D341Med (cell line): ENCODE data around the gene ZNF221.
A peak's percentile ranks its signal among the peaks of the same experiment; 100 is the strongest.

ENCODE experiments used
- DNase-seq: peaks from one replicate; pipeline ENCODE4 v3.0.0; 2012; ENCODE audit warnings: low spot score

The ZNF221 gene

GRCh38 chr19:43957891-43958290 lies 6.9 kb downstream of the ZNF221 start:
- no peak for DNase-seq

DNA sequence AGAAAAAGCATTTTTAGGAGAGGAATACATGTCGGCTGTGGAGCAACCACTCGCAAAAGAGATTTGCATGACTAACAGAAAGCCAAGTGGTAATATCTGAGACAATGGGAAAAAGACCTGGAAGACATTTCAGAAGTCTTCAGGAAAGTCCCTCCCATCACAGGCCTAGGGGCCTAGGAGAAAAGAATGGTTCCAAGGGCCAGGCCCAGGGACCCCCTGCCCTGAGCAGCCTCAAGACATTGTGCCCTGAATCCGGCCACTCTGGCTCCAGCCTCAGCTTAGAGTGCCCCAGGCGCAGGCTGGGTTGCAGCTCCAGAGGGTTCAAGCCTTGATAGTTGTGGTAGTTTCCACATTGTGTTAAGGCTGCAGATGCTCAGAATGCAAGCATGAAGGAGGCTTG lies 9.4 kb downstream of the ZNF221 start:
- DNase-seq: no peak

GRCh38 chr19:43966079-43966694 lies 15.2 kb downstream of the ZNF221 start:
- DNase-seq: no peak

- no peak for DNase-seq
Measured at GRCh38 chr19:43976732-43977131, 25.7 kb downstream of the ZNF221 start.

GRCh38 chr19:43983544-43983911 lies 32.5 kb downstream of the ZNF221 start:
- no peak for DNase-seq

DNA sequence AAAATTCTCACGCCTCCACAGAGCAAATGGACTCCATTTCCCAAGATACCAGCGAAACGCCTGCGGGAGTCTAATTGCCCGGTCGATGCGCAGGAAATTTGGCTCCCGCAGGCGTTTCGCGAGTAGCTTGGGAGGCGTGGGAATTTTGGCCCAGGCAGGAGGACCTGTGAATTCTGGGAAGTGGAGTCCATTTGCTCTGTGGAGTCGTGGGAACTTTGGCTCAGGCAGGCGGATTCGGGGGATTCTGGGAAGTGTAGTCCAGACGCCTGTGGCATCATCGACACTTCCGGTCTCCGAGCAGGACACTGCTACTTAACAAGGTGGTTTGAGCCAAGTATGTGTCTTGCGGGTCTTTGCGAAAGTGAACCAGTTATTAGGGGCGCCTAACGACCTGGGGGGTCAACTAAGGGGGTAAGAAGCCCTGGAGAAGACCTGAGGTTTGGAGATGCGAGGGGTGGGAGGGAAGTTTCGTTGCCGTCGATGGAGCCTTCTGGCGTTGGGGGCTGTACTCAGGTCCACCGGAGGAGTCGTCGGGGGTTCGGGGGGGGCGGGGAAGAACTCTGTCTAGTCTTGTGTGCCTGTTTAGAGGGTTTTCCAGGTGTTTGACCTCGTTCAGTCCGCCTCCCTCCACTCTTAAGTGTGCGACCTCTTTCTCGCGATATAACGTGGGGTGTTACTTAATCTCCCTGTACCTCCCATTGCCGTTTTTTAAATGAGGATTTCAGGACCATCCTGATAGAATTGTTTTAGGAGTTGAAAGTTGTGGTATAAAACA lies 33.1 kb downstream of the ZNF221 start, which contains the start of gene ZNF155:
Gene ZNF155 (plus strand): TSS at position 277 of the 775 bp plus-strand sequence. CDS start 4,356 bp downstream, outside the sequence.
- peak; percentile 93 for DNase-seq

DNA sequence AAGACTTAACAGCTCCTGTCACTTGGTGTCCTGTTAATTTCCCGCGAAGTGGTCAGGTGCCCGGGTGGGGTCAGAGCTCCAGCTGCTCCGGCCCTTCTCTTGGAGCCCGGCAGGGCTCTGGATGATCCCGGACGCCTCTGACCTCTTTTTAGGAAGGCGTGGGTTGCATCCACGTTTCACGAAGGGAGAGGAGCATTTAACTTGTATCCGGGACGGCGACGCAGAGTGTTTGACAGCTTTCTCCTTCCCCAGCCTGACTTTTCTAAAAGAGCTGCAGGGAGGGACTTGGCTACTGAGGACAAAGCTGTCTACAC lies 33.6 kb downstream of the ZNF221 start:
- peak; percentile 41 for DNase-seq

DNA sequence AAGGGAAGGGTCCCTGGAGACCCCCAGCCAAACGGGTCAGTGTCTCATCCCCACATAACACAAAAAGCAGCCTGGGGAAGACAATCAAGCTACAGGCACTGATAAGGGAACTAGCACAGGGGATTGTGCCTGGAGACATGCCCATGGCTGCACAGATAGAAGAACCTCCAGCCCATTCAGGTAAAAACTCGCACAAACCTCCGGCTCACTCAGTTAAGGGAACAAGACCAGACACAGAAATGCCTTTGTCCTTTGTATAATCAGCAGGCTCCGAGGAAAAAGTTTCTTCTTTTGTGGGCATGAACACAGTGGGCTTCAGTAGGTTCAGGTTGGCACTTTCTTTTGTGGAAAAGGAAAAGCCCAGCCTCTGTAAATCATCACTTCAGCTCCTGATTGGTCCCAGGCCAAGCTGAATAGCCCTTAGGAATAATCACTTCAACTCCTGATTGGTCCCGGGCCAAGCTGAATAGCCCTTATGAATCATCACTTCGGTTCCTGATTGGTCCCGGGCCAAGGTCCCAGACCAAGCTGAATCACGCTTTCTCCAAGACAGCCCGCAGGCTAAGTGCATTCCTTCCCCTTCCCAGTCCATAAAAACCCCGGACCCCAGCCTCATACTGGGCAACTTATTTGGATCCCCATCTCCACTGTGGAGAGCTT lies 46.7 kb downstream of the ZNF221 start:
- DNase-seq: no peak

GRCh38 chr19:44002212-44002565 lies 51.2 kb downstream of the ZNF221 start:
- DNase-seq: peak; percentile 36

DNA sequence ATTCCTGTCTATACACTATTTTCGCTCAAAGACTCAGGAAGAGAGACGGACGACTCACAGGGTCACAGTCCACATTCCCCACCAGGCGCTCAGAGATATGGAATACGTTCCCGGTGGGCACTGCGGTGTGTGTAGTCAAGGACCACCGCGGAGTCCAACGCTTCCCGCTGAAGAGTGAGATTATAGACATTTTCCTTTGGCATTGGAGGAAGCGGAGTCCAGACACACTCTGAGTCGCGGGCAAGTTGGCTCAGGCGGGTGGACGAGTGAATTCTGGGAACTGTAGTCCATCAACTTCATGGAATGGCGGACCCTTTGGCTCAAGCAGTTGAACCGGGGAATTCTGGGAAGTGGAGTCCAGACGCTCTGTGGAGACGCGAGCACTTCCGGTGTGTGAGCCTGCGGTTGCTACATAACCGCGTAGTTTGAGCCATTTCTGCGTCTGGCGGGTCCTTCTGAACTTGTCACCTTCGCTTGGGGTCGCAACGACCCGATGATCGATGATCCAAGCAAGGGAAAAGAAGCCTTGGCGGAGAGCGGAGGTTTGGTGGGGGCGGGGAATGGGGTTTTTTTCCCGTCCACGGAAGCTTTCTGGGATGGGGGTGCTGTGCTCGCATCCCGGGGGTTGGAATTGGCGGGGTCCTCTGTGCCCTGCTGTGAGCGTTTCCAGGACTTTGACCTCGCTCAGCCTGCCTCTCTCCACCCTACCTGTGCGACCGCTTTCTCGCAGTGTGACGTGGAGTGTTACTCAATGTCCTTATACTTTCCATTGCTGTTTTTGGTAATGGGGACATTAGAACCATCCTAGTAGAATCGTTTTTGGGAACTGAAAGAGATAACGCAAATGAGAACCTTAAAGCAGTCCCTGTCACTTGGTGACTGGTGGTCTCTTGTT lies 51.8 kb downstream of the ZNF221 start, which contains the start of gene ZNF230:
Gene ZNF230 (plus strand): TSS at position 392 of the 895 bp plus-strand sequence. CDS start 4,122 bp downstream, outside the sequence.
- peak; percentile 91 for DNase-seq

DNA sequence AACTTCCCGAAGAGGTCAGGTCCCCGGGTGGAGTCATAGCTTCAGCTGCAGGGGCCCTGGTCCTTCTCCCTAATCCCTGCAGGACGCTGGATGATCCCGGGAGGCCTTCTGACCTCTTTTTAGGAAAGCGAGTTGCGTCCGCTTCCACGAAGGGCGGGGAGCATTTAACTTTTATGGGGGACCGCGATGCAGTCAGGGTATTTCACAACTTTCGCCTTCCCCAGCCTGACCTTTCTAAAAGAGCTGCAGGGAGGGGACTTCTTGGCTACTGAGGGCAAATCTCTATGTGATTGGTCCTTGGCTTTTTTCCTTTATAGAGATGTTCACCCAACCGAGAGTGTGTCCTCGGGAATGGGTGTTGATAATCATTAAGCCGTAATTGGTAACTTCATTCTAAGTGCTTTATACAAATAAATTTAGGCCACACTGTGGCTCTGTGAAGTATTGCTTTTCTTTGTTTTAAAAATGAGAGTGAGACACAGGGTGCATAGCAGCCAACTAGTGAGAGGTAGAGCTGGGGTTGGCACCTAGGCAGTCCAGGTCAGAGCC lies 52.5 kb downstream of the ZNF221 start:
- DNase-seq: peak; percentile 38

GRCh38 chr19:44005973-44006372 lies 54.9 kb downstream of the ZNF221 start:
- DNase-seq: no peak

- DNase-seq: no peak
Measured at GRCh38 chr19:44007473-44007872, 56.4 kb downstream of the ZNF221 start.

- no peak for DNase-seq
Measured at GRCh38 chr19:44010468-44010867, 59.4 kb downstream of the ZNF221 start.
